K562 (cell line): ENCODE data around the gene ADAP1. TPM values are rescaled to one million over a fixed set of nuclear protein-coding genes. Genes with fewer than 3 reads are reported as not detected.

Experiments
- ATAC-seq: fragments of 200-7000 bp; cut with Tn5 transposase; 3 replicates; pipeline ENCODE4 v1.9.1; 2020; ENCODE audit warnings: moderate library complexity
- BruUV-seq: library from RNA; stranded (reverse); fragments of 400-500 nt; replicated peaks from 2 replicates; lab custom pipeline; 2021; lab: Mats Ljungman, UMichigan
- CTCF ChIA-PET: fragments of 300-600 bp; formaldehyde crosslinking; extraction: SDS; loops from one replicate; lab custom pipeline; 2021; ENCODE audit warnings: low intra/inter-chr PET ratio; lab: Yijun Ruan, JAX
- POLR2A ChIA-PET: fragments of 300-600, 350-650 bp; sonication (Branson Sonifier 250); formaldehyde crosslinking; extraction: SDS; loops from one replicate; lab custom pipeline; 2021; ENCODE audit warnings: antibody characterized with exemption, inconsistent platforms; lab: Yijun Ruan, JAX
- DNase-seq, 4 experiments: peaks; one replicate each; pipeline versions ENCODE4 v3.0.0 to v3.0.0-alpha.2; 2011 to 2018; ENCODE audit warnings: low spot score in 3 of 4, mixed read lengths in 3 of 4; ENCODE audit errors: extremely low read depth in 1 of 4
- FAIRE-seq: peaks from 2 replicates; lab custom pipeline; 2011; peaks lifted over from hg19 to GRCh38; lab: Jason Lieb, UNC
- H2AFZ ChIP-seq: 2 replicates; pipeline ENCODE4 v1.6.0; 2011; ENCODE audit warnings: low read depth, low read length, control low read depth, inconsistent platforms
- H3K27ac ChIP-seq: fragments of 200-600 bp; 3 replicates; pipeline ENCODE4 v1.8.0; 2011; ENCODE audit warnings: low read depth, mild to moderate bottlenecking, control low read depth, inconsistent platforms, low read length, moderate library complexity, mixed read lengths; ENCODE audit errors: extremely low read depth
- H3K27me3 ChIP-seq, 2 experiments: fragments of 300-600 bp in 1 of 2; 2 replicates in 1 of 2; 3 replicates in 1 of 2; pipeline versions ENCODE4 v1.6.0 to v1.8.0; 2011; ENCODE audit warnings: inconsistent platforms in 2 of 2, low read length in 2 of 2, mild to moderate bottlenecking in 1 of 2, mixed read lengths in 1 of 2, moderate library complexity in 1 of 2; ENCODE audit not compliant: control insufficient read depth in 2 of 2, insufficient read depth in 2 of 2
- H3K36me3 ChIP-seq: fragments of 300-600 bp; 3 replicates; pipeline ENCODE4 v1.8.0; 2011; ENCODE audit warnings: mild to moderate bottlenecking, low read length, inconsistent platforms; ENCODE audit not compliant: control insufficient read depth, insufficient read depth
- H3K4me1 ChIP-seq, 2 experiments: fragments of 200-600 bp in 1 of 2; replicated peaks in 1 of 2; 2 replicates in 1 of 2; 3 replicates in 1 of 2; pipeline versions ENCODE4 v1.5.1 to v1.8.0; 2011; ENCODE audit warnings: inconsistent platforms in 2 of 2, low read length in 2 of 2, mild to moderate bottlenecking in 1 of 2, mixed read lengths in 1 of 2, moderate library complexity in 1 of 2; ENCODE audit not compliant: control insufficient read depth in 2 of 2, insufficient read depth in 2 of 2
- H3K4me2 ChIP-seq: 2 replicates; pipeline ENCODE4 v1.6.1; 2011; ENCODE audit warnings: low read length, control low read depth, inconsistent platforms, mixed read lengths; ENCODE audit not compliant: insufficient read depth
- H3K4me3 ChIP-seq: fragments of 200-600 bp; sonication (generic), shearing (Covaris generic); 2 replicates; pipeline ENCODE4 v1.5.1; 2016; ENCODE audit warnings: control low read depth, inconsistent platforms
- H3K79me2 ChIP-seq: fragments of 200-600 bp; 3 replicates; pipeline ENCODE4 v1.8.0; 2011; ENCODE audit warnings: low read length, inconsistent platforms; ENCODE audit not compliant: control insufficient read depth, insufficient read depth
- H3K9ac ChIP-seq, 2 experiments: 2 replicates each; pipeline versions ENCODE4 v1.6.0 to v1.6.1; 2011; ENCODE audit warnings: low read depth in 2 of 2, low read length in 2 of 2, control low read depth in 1 of 2, inconsistent platforms in 1 of 2, mild to moderate bottlenecking in 1 of 2, mixed read lengths in 1 of 2; ENCODE audit not compliant: insufficient read depth in 1 of 2
- H3K9me1 ChIP-seq: one replicate; pipeline ENCODE4 v1.6.0; 2011; ENCODE audit warnings: inconsistent platforms, mild to moderate bottlenecking, low read length, moderate library complexity; ENCODE audit not compliant: control insufficient read depth, insufficient read depth
- H3K9me3 ChIP-seq: replicated peaks from 2 replicates; pipeline ENCODE4 v1.5.1; 2011; ENCODE audit warnings: low read depth, low read length, inconsistent platforms; ENCODE audit not compliant: control insufficient read depth, insufficient read depth
- H4K20me1 ChIP-seq: replicated peaks from 2 replicates; pipeline ENCODE4 v1.6.1; 2011; ENCODE audit warnings: low read length, inconsistent platforms, mixed read lengths; ENCODE audit not compliant: control insufficient read depth, insufficient read depth
- MEIS2 ChIP-seq: fragments of 450-650 bp; IDR thresholded peaks from 2 replicates; pipeline ENCODE4 v1.6.1; 2014; ENCODE audit warnings: mild to moderate bottlenecking; ENCODE audit not compliant: partially characterized antibody
- MITF ChIP-seq: IDR thresholded peaks from 2 replicates; pipeline ENCODE4 v1.6.1; 2014; ENCODE audit warnings: antibody characterized with exemption
- RBM34 ChIP-seq: fragments of 200-400 bp; formaldehyde crosslinking; IDR thresholded peaks from 2 replicates; pipeline ENCODE4 v1.6.1; 2018; ENCODE audit warnings: low read length, borderline replicate concordance; ENCODE audit not compliant: insufficient read depth
- ZNF561 ChIP-seq: fragments of 450-650 bp; formaldehyde crosslinking; conservative IDR thresholded peaks from 2 replicates; pipeline ENCODE4 v1.4.0; 2020; ENCODE audit warnings: mild to moderate bottlenecking, moderate library complexity
- WGBS: fragments of 100-300 bp; shearing (Covaris generic); methylation state at CpG from one replicate; pipeline ENCODE4 v1.1.6; 2016; ENCODE audit warnings: low coverage, mixed read lengths; ENCODE audit not compliant: insufficient coverage; ENCODE audit errors: missing lambda C conversion rate; 5-methylcytosine and 5-hydroxymethylcytosine counted together
- in situ Hi-C: fragments of 300-500 bp; cut with MboI; formaldehyde crosslinking; loops from 4 replicates; pipeline ENCODE4 v1.15.0; 2018; ENCODE audit warnings: inconsistent platforms, mixed read lengths
- intact Hi-C: fragments of 100-400 bp; cut with micrococcal nuclease; formaldehyde crosslinking; loops from 2 replicates; pipeline ENCODE4 v1.14.2; 2022
- polyA plus RNA-seq, 8 experiments: library from polyadenylated mRNA; depleted of rRNA in 4 of 8; stranded (reverse) in 5 of 8; unstranded in 3 of 8; fragments of >200 nt; fragmentation: Nextera tagmentation in 2 of 8; fragmentation: Illumina TruSeq in 1 of 8; extraction: Ambion mirVana in 2 of 8; extraction: Trizol in 1 of 8; gene quantifications; 2 replicates each; pipeline versions ENCODE4 v1.2.1 to v1.2.3, GENCODE V29; 2011 to 2014; ENCODE audit warnings: inconsistent platforms in 1 of 8, missing spikeins in 1 of 8
- total RNA-seq, 7 experiments: library from RNA; depleted of rRNA in 6 of 7; stranded (reverse); fragments of >200 nt in 6 of 7; fragmentation: Illumina TruSeq in 2 of 7; extraction: Trizol in 2 of 7; gene quantifications; 2 replicates each; pipeline versions ENCODE4 v1.2.1 to v1.2.3, GENCODE V29; 2011 to 2021; ENCODE audit warnings: low replicate concordance in 1 of 7

Gene ADAP1
- total and polyA plus RNA-seq, 9 of the 15 experiments (the other 6 are each of a cell fraction or from before 2014, with no cell fraction given), result 0.27 to 1.4 (median 0.52) TPM; not detected in 3

- 51% methylated on average over 13 of the region's 14 CpGs for WGBS
- H2AFZ ChIP-seq, result no peak overlapping the region
- H3K4me1 ChIP-seq, result peaks cover 0 to 31% of the 10 kb centered on the region in 2 experiments; a peak in 4 of 5 replicates
- in situ Hi-C loops (no loop called here), intact Hi-C loops (no loop called here)
- POLR2A ChIA-PET, result no interaction called here
- H3K79me2 ChIP-seq, result no peaks in the 10 kb centered on the region
- H3K4me2 ChIP-seq, result no peak overlapping the region
- CTCF ChIA-PET, result no interaction called here
- H3K27me3 ChIP-seq, result peaks cover 2 to 45% of the 10 kb centered on the region in 2 experiments; a peak in 3 of 5 replicates
- no peak overlapping the region for H3K4me3 ChIP-seq
- H4K20me1 ChIP-seq, result 0 out of 2 replicates have a peak, but pooled peaks cover 4% of the 10 kb centered on the region
- no peak for TF ChIP-seq ZNF561
- no peak for TF ChIP-seq MITF
- TF ChIP-seq RBM34, result no peak
- TF ChIP-seq MEIS2, result no peak
- ATAC-seq (no peak), FAIRE-seq (no peak), DNase-seq (no peak)
- no peaks in the 10 kb centered on the region for H3K9me3 ChIP-seq
- no peaks in the 10 kb centered on the region for H3K36me3 ChIP-seq
- BruUV-seq, result no TSS peak
- no peak overlapping the region for H3K27ac ChIP-seq
- no peak overlapping the region for H3K9ac ChIP-seq
- H3K9me1 ChIP-seq, result no peaks in the 10 kb centered on the region
These were observed 25.2 kb downstream of the ADAP1 start for GRCh38 chr7:929311-929711.
